HepG2 (cell line): ENCODE results near the gene EGFR. TPM values are rescaled to one million over a fixed set of nuclear protein-coding genes. Genes with fewer than 3 reads are reported as not detected.

Experiments
- ATAD3A ChIP-seq: sonication (generic); formaldehyde crosslinking; IDR thresholded peaks from 2 replicates; pipeline ENCODE4 v1.4.0; 2020; ENCODE audit warnings: missing genetic modification reagents
- CENPX ChIP-seq: sonication (generic); formaldehyde crosslinking; IDR thresholded peaks from 2 replicates; pipeline ENCODE4 v1.9.0; 2021; ENCODE audit warnings: mild to moderate bottlenecking, missing genetic modification reagents, moderate library complexity
- FOSL2 ChIP-seq: sonication (generic); formaldehyde crosslinking; IDR thresholded peaks from 2 replicates; pipeline ENCODE4 v1.4.0; 2020; ENCODE audit warnings: missing genetic modification reagents
- HDAC6 ChIP-seq: fragments of 200-600 bp; sonication (generic); IDR thresholded peaks from 2 replicates; pipeline ENCODE4 v1.7.0; 2017; ENCODE audit warnings: mild to moderate bottlenecking, antibody characterized with exemption, low read length, low read depth
- HIVEP1 ChIP-seq: sonication (generic); formaldehyde crosslinking; IDR thresholded peaks from 2 replicates; pipeline ENCODE4 v1.4.0; 2020; ENCODE audit warnings: mild to moderate bottlenecking, missing genetic modification reagents
- HMGXB3 ChIP-seq: sonication (generic); formaldehyde crosslinking; IDR thresholded peaks from 2 replicates; pipeline ENCODE4 v1.4.0; 2020; ENCODE audit warnings: missing genetic modification reagents, borderline replicate concordance
- JUN ChIP-seq: sonication (generic); formaldehyde crosslinking; IDR thresholded peaks from 2 replicates; pipeline ENCODE4 v1.4.0; 2020; ENCODE audit warnings: mild to moderate bottlenecking, missing genetic modification reagents
- PATZ1 ChIP-seq: sonication (generic); formaldehyde crosslinking; IDR thresholded peaks from 2 replicates; pipeline ENCODE4 v1.4.0; 2020; ENCODE audit warnings: missing genetic modification reagents
- SMARCE1 ChIP-seq: fragments of 450-650 bp; IDR thresholded peaks from 2 replicates; pipeline ENCODE4 v1.6.1; 2017; ENCODE audit warnings: borderline replicate concordance
- SP140L ChIP-seq: sonication (generic); formaldehyde crosslinking; IDR thresholded peaks from 2 replicates; pipeline ENCODE4 v1.4.0; 2020; ENCODE audit warnings: missing genetic modification reagents, borderline replicate concordance
- SP4 ChIP-seq: sonication (generic); formaldehyde crosslinking; IDR thresholded peaks from 2 replicates; pipeline ENCODE4 v1.8.1; 2023; ENCODE audit warnings: mild to moderate bottlenecking, missing genetic modification reagents
- STAG1 ChIP-seq: sonication (generic); formaldehyde crosslinking; IDR thresholded peaks from 2 replicates; pipeline ENCODE4 v1.4.0; 2020; ENCODE audit warnings: missing genetic modification reagents
- U2AF1 ChIP-seq: fragments of 200-400 bp; formaldehyde crosslinking; optimal IDR thresholded peaks from 2 replicates; pipeline ENCODE3; 2017; ENCODE audit warnings: mild to moderate bottlenecking, low read depth, low read length
- ZBTB38 ChIP-seq: sonication (generic); formaldehyde crosslinking; IDR thresholded peaks from 2 replicates; pipeline ENCODE4 v1.5.1; 2020; ENCODE audit warnings: mild to moderate bottlenecking, missing genetic modification reagents
- ZFP36L1 ChIP-seq: sonication (generic); formaldehyde crosslinking; IDR thresholded peaks from 2 replicates; pipeline ENCODE4 v1.8.0; 2022; ENCODE audit warnings: mild to moderate bottlenecking, missing genetic modification reagents, moderate library complexity
- ZNF343 ChIP-seq: sonication (generic); formaldehyde crosslinking; IDR thresholded peaks from 2 replicates; pipeline ENCODE4 v1.4.0; 2020; ENCODE audit warnings: mild to moderate bottlenecking, missing genetic modification reagents
- ZNF513 ChIP-seq: sonication (generic); formaldehyde crosslinking; conservative IDR thresholded peaks from 2 replicates; pipeline ENCODE4 v1.5.0; 2020; ENCODE audit warnings: missing genetic modification reagents
- ZNF660 ChIP-seq: sonication (generic); formaldehyde crosslinking; IDR thresholded peaks from 2 replicates; pipeline ENCODE4 v1.5.1; 2020; ENCODE audit warnings: mild to moderate bottlenecking, low read depth, missing genetic modification reagents, borderline replicate concordance
- ZNF703 ChIP-seq: sonication (generic); formaldehyde crosslinking; IDR thresholded peaks from 2 replicates; pipeline ENCODE4 v1.5.1; 2020; ENCODE audit warnings: missing genetic modification reagents, mild to moderate bottlenecking, moderate library complexity, borderline replicate concordance
- polyA plus RNA-seq, 8 experiments: library from polyadenylated mRNA; depleted of rRNA in 3 of 8; stranded (reverse) in 7 of 8; unstranded in 1 of 8; fragments of >200 nt; fragmentation: Illumina TruSeq in 4 of 8; extraction: Trizol in 4 of 8; gene quantifications; 2 replicates each; pipeline versions ENCODE4 v1.2.1 to v1.2.3, GENCODE V29; 2011 to 2016; ENCODE audit warnings: low read depth in 4 of 8, missing spikeins in 1 of 8, mixed read lengths in 1 of 8; ENCODE audit not compliant: insufficient read depth in 1 of 8
- total RNA-seq, 5 experiments: library from RNA; depleted of rRNA; stranded (reverse); fragments of >200 nt; fragmentation: Illumina TruSeq; extraction: Trizol; gene quantifications; 2 replicates each; pipeline ENCODE4 v1.2.3, GENCODE V29; 2016; ENCODE audit warnings: low read depth in 1 of 5
- TF ChIP-seq, protein P1 (sequence below): IDR thresholded peaks from 2 replicates; pipeline ENCODE4 v1.6.1; 2016; ENCODE audit warnings: low read depth
- TF ChIP-seq, protein P2 (sequence below): sonication (generic); formaldehyde crosslinking; IDR thresholded peaks from 2 replicates; pipeline ENCODE4 v1.4.0; 2020; ENCODE audit warnings: missing genetic modification reagents

The EGFR gene
- total and polyA plus RNA-seq, 2 of the 13 experiments (the other 11 are each of a cell fraction or from before 2014, with no cell fraction given), result 7.0 to 10.0 TPM

DNA sequence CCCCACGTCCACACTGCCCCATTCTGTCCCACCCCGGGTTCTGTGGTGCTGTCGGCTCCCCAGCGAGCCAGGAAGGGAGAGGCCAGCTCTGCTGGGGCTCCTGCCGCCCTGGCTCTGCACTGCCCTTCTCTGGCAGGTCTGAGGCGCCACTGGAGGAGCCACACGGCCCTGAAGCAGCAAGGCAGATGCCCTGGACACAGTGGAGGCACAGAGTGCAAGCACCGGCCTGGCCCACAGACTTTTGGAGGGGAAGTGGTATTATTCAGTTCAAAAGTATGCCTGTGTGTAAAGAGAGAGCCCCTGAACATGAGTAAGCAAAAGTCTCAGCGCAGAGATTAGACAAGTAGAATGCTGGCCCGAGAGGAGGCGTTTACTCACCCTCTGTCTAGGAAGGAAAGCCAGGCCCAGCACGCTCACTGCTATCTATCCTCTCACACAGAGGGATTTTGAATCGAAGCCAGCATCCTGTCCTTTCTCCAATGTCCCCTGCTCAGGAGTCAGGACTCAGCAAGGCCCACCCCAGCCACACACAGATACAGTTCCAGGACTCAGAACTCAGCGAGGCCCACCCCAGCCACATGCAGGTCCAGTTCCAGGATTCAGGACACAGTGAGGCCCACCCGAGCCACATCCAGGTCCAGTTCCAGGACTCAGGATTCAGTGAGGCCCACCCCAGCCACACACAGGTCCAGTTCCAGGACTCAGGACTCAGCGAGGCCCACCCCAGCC lies 115.0 kb downstream of the EGFR start (continued):
- no peak for TF ChIP-seq ZNF513
- 0 out of 2 replicates have a peak, but pooled peaks have one; percentile 40 for TF ChIP-seq ZFP36L1
- peak; percentile 45; the same call in 1 of the 2 replicates for TF ChIP-seq HIVEP1 (CRISPR knock-in tag)
- TF ChIP-seq PATZ1 (CRISPR knock-in tag), result no peak
- TF ChIP-seq ZNF703 (CRISPR knock-in tag), result no peak
- TF ChIP-seq ZNF660, result no peak
- TF ChIP-seq, protein P1, sequence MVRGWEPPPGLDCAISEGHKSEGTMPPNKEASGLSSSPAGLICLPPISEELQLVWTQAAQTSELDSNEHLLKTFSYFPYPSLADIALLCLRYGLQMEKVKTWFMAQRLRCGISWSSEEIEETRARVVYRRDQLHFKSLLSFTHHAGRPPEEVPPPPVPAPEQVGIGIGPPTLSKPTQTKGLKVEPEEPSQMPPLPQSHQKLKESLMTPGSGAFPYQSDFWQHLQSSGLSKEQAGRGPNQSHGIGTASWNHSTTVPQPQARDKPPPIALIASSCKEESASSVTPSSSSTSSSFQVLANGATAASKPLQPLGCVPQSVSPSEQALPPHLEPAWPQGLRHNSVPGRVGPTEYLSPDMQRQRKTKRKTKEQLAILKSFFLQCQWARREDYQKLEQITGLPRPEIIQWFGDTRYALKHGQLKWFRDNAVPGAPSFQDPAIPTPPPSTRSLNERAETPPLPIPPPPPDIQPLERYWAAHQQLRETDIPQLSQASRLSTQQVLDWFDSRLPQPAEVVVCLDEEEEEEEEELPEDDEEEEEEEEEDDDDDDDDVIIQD (CRISPR knock-in tag), result no peak
- TF ChIP-seq ZNF343, result no peak
- TF ChIP-seq JUN (CRISPR knock-in tag), result no peak
- TF ChIP-seq ZBTB38 (CRISPR knock-in tag), result peak; percentile 41; the same call in 1 of the 2 replicates
- TF ChIP-seq SMARCE1, result no peak
- TF ChIP-seq SP4 (CRISPR knock-in tag), result no peak
- TF ChIP-seq SP140L (CRISPR knock-in tag), result no peak
- TF ChIP-seq, protein P2, sequence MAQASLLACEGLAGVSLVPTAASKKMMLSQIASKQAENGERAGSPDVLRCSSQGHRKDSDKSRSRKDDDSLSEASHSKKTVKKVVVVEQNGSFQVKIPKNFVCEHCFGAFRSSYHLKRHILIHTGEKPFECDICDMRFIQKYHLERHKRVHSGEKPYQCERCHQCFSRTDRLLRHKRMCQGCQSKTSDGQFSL, result no peak
- no peak for TF ChIP-seq CENPX (CRISPR knock-in tag)
- TF ChIP-seq U2AF1, result no peak
- TF ChIP-seq FOSL2 (CRISPR knock-in tag), result peak; percentile 83
- peak; percentile 53 for TF ChIP-seq STAG1 (CRISPR knock-in tag)
- no peak for TF ChIP-seq HDAC6
- no peak for TF ChIP-seq HMGXB3 (CRISPR knock-in tag)
- no peak for TF ChIP-seq ATAD3A
